ENCODE measurements around the gene FANCL.
"Not testable (repeated sequence)": the region's sequence is repeated elsewhere in the genome, so short reads cannot be mapped to it uniquely, and the experiment has no call there.

The FANCL gene

GRCh38 chr2:58239243-58239925 is 1.7 kb downstream of the FANCL start:
- Histone ChIP-seq H3K9me3 (ENCODE audit: control insufficient read depth, low read length) (peaks cover 5% of the 10 kb centered on the region), H3K27ac (ENCODE audit: low read depth, low read length, severe bottlenecking) (no peak overlapping the region), H3K4me1 (ENCODE audit: control insufficient read depth, insufficient read depth, low read length, poor library complexity, severe bottlenecking) (no peaks in the 10 kb centered on the region), H3K36me3 (ENCODE audit: control insufficient read depth, insufficient read depth, low read length) (no peaks in the 10 kb centered on the region), H3K4me3 (ENCODE audit: extremely low read depth, insufficient read depth, low read length, poor library complexity, severe bottlenecking) (no peak overlapping the region)
- WGBS, 2 experiments (ENCODE audit: insufficient coverage in 2 of 2) = no CpG with 5 or more reads among the region's 3 CpGs

GRCh38 chr2:58237741-58238140 is 3.4 kb downstream of the FANCL start:
- Histone ChIP-seq H3K4me3 (ENCODE audit: extremely low read depth, insufficient read depth, low read length, poor library complexity, severe bottlenecking) (no peak overlapping the region), H3K36me3 (ENCODE audit: control insufficient read depth, insufficient read depth, low read length) (no peaks in the 10 kb centered on the region), H3K4me1 (ENCODE audit: control insufficient read depth, insufficient read depth, low read length, poor library complexity, severe bottlenecking) (no peaks in the 10 kb centered on the region), H3K27ac (ENCODE audit: low read depth, low read length, severe bottlenecking) (no peak overlapping the region), H3K9me3 (ENCODE audit: control insufficient read depth, low read length) (peaks cover 5% of the 10 kb centered on the region)

GRCh38 chr2:58235984-58236383 is 5.1 kb downstream of the FANCL start:
- H3K9me3 ChIP-seq (ENCODE audit: control insufficient read depth, low read length) = peaks cover 5% of the 10 kb centered on the region
- WGBS, 2 experiments (ENCODE audit: insufficient coverage in 2 of 2) = no CpG with 5 or more reads among the region's 2 CpGs
- H3K4me1 ChIP-seq (ENCODE audit: control insufficient read depth, insufficient read depth, low read length, poor library complexity, severe bottlenecking) = no peaks in the 10 kb centered on the region
- no peak overlapping the region for H3K27ac ChIP-seq (ENCODE audit: low read depth, low read length, severe bottlenecking)
- no peak overlapping the region for H3K4me3 ChIP-seq (ENCODE audit: extremely low read depth, insufficient read depth, low read length, poor library complexity, severe bottlenecking)
- H3K36me3 ChIP-seq (ENCODE audit: control insufficient read depth, insufficient read depth, low read length) = no peaks in the 10 kb centered on the region

- no peaks in the 10 kb centered on the region for H3K36me3 ChIP-seq (ENCODE audit: control insufficient read depth, insufficient read depth, low read length)
- no peak overlapping the region for H3K27ac ChIP-seq (ENCODE audit: low read depth, low read length, severe bottlenecking)
- no peak overlapping the region for H3K4me3 ChIP-seq (ENCODE audit: extremely low read depth, insufficient read depth, low read length, poor library complexity, severe bottlenecking)
- H3K4me1 ChIP-seq (ENCODE audit: control insufficient read depth, insufficient read depth, low read length, poor library complexity, severe bottlenecking) = no peaks in the 10 kb centered on the region
- H3K9me3 ChIP-seq (ENCODE audit: control insufficient read depth, low read length) = peaks cover 5% of the 10 kb centered on the region
- WGBS, 2 experiments (ENCODE audit: insufficient coverage in 2 of 2) = 100% methylated on average over 2 to 3 of the region's 3 CpGs
Measured at GRCh38 chr2:58235170-58235569, 6.0 kb downstream of the FANCL start.

GRCh38 chr2:58228299-58228698 is 12.8 kb downstream of the FANCL start:
- 100% methylated on average over 1 of the region's 1 CpG; no CpG with 5 or more reads in 1 of the 2 experiments for WGBS, 2 experiments (ENCODE audit: insufficient coverage in 2 of 2)
- Histone ChIP-seq H3K9me3 (ENCODE audit: control insufficient read depth, low read length) (no peaks in the 10 kb centered on the region), H3K36me3 (ENCODE audit: control insufficient read depth, insufficient read depth, low read length) (no peaks in the 10 kb centered on the region), H3K27ac (ENCODE audit: low read depth, low read length, severe bottlenecking) (no peak overlapping the region), H3K4me1 (ENCODE audit: control insufficient read depth, insufficient read depth, low read length, poor library complexity, severe bottlenecking) (no peaks in the 10 kb centered on the region), H3K4me3 (ENCODE audit: extremely low read depth, insufficient read depth, low read length, poor library complexity, severe bottlenecking) (no peak overlapping the region)

GRCh38 chr2:58227171-58227917 is 13.8 kb downstream of the FANCL start:
- 97 to 99% methylated on average over 11 to 12 of the region's 16 CpGs for WGBS, 2 experiments (ENCODE audit: insufficient coverage in 2 of 2)
- H3K9me3 ChIP-seq (ENCODE audit: control insufficient read depth, low read length) = no peaks in the 10 kb centered on the region
- no peaks in the 10 kb centered on the region for H3K36me3 ChIP-seq (ENCODE audit: control insufficient read depth, insufficient read depth, low read length)
- no peaks in the 10 kb centered on the region for H3K4me1 ChIP-seq (ENCODE audit: control insufficient read depth, insufficient read depth, low read length, poor library complexity, severe bottlenecking)
- H3K4me3 ChIP-seq (ENCODE audit: extremely low read depth, insufficient read depth, low read length, poor library complexity, severe bottlenecking) = no peak overlapping the region
- H3K27ac ChIP-seq (ENCODE audit: low read depth, low read length, severe bottlenecking) = no peak overlapping the region

GRCh38 chr2:58221909-58222308 is 19.2 kb downstream of the FANCL start:
- peaks cover 6% of the 10 kb centered on the region for H3K36me3 ChIP-seq (ENCODE audit: control insufficient read depth, insufficient read depth, low read length)
- no peaks in the 10 kb centered on the region for H3K4me1 ChIP-seq (ENCODE audit: control insufficient read depth, insufficient read depth, low read length, poor library complexity, severe bottlenecking)
- 100% methylated on average over 1 of the region's 2 CpGs; no CpG with 5 or more reads in 1 of the 2 experiments for WGBS, 2 experiments (ENCODE audit: insufficient coverage in 2 of 2)
- H3K27ac ChIP-seq (ENCODE audit: low read depth, low read length, severe bottlenecking) = no peak overlapping the region
- H3K9me3 ChIP-seq (ENCODE audit: control insufficient read depth, low read length) = no peaks in the 10 kb centered on the region
- H3K4me3 ChIP-seq (ENCODE audit: extremely low read depth, insufficient read depth, low read length, poor library complexity, severe bottlenecking) = no peak overlapping the region

- no peak overlapping the region for H3K4me3 ChIP-seq (ENCODE audit: extremely low read depth, insufficient read depth, low read length, poor library complexity, severe bottlenecking)
- WGBS, 2 experiments (ENCODE audit: insufficient coverage in 2 of 2) = no CpG with 5 or more reads among the region's 1 CpG
- H3K27ac ChIP-seq (ENCODE audit: low read depth, low read length, severe bottlenecking) = no peak overlapping the region
- peaks cover 55% of the 10 kb centered on the region for H3K36me3 ChIP-seq (ENCODE audit: control insufficient read depth, insufficient read depth, low read length)
- peaks cover 9% of the 10 kb centered on the region for H3K9me3 ChIP-seq (ENCODE audit: control insufficient read depth, low read length)
- no peaks in the 10 kb centered on the region for H3K4me1 ChIP-seq (ENCODE audit: control insufficient read depth, insufficient read depth, low read length, poor library complexity, severe bottlenecking)
Measured at GRCh38 chr2:58215429-58215828, 25.7 kb downstream of the FANCL start.

GRCh38 chr2:58210951-58211568 is 30.1 kb downstream of the FANCL start:
- H3K36me3 ChIP-seq (ENCODE audit: control insufficient read depth, insufficient read depth, low read length) = peaks cover 48% of the 10 kb centered on the region
- H3K4me1 ChIP-seq (ENCODE audit: control insufficient read depth, insufficient read depth, low read length, poor library complexity, severe bottlenecking); H3K4me3 ChIP-seq (ENCODE audit: extremely low read depth, insufficient read depth, low read length, poor library complexity, severe bottlenecking); H3K9me3 ChIP-seq (ENCODE audit: control insufficient read depth, low read length); H3K27ac ChIP-seq (ENCODE audit: low read depth, low read length, severe bottlenecking): not testable (repeated sequence)
- WGBS, 2 experiments (ENCODE audit: insufficient coverage in 2 of 2) = 95 to 100% methylated on average over 5 to 6 of the region's 6 CpGs

- Histone ChIP-seq H3K4me3 (ENCODE audit: extremely low read depth, insufficient read depth, low read length, poor library complexity, severe bottlenecking) (no peak overlapping the region), H3K9me3 (ENCODE audit: control insufficient read depth, low read length) (peaks cover 7% of the 10 kb centered on the region), H3K27ac (ENCODE audit: low read depth, low read length, severe bottlenecking) (no peak overlapping the region), H3K4me1 (ENCODE audit: control insufficient read depth, insufficient read depth, low read length, poor library complexity, severe bottlenecking) (no peaks in the 10 kb centered on the region), H3K36me3 (ENCODE audit: control insufficient read depth, insufficient read depth, low read length) (peaks cover 16% of the 10 kb centered on the region)
- WGBS, 2 experiments (ENCODE audit: insufficient coverage in 2 of 2) = 37 to 100% methylated on average over 1 to 2 of the region's 3 CpGs
Measured at GRCh38 chr2:58207189-58207588, 33.9 kb downstream of the FANCL start.

- no CpG with 5 or more reads among the region's 1 CpG for WGBS, 2 experiments (ENCODE audit: insufficient coverage in 2 of 2)
- peaks cover 14% of the 10 kb centered on the region for H3K36me3 ChIP-seq (ENCODE audit: control insufficient read depth, insufficient read depth, low read length)
- no peak overlapping the region for H3K27ac ChIP-seq (ENCODE audit: low read depth, low read length, severe bottlenecking)
- no peaks in the 10 kb centered on the region for H3K4me1 ChIP-seq (ENCODE audit: control insufficient read depth, insufficient read depth, low read length, poor library complexity, severe bottlenecking)
- no peak overlapping the region for H3K4me3 ChIP-seq (ENCODE audit: extremely low read depth, insufficient read depth, low read length, poor library complexity, severe bottlenecking)
- H3K9me3 ChIP-seq (ENCODE audit: control insufficient read depth, low read length) = peaks cover 6% of the 10 kb centered on the region
Measured at GRCh38 chr2:58206785-58207184, 34.3 kb downstream of the FANCL start.
